HUES64 (cell line): ENCODE results near the gene EGLN1.
A peak's percentile ranks its signal among the peaks of the same experiment; 100 is the strongest.

Experiments used
- H3K27ac ChIP-seq: 2 replicates; pipeline ENCODE4 v1.7.0; 2013; ENCODE audit warnings: low read depth, low read length, inconsistent platforms
- H3K27me3 ChIP-seq: 2 replicates; pipeline ENCODE4 v1.6.1; 2013; ENCODE audit warnings: mild to moderate bottlenecking, low read length; ENCODE audit not compliant: insufficient read depth
- H3K36me3 ChIP-seq: 2 replicates; pipeline ENCODE4 v1.6.1; 2013; ENCODE audit warnings: mild to moderate bottlenecking, low read length; ENCODE audit not compliant: insufficient read depth
- H3K4me1 ChIP-seq: 2 replicates; pipeline ENCODE4 v1.6.1; 2013; ENCODE audit warnings: mild to moderate bottlenecking, low read length, moderate library complexity; ENCODE audit not compliant: insufficient read depth
- H3K4me3 ChIP-seq: 2 replicates; pipeline ENCODE4 v1.5.1; 2013; ENCODE audit warnings: mild to moderate bottlenecking, low read length, moderate library complexity
- H3K9ac ChIP-seq: 2 replicates; pipeline ENCODE4 v1.6.1; 2013; ENCODE audit warnings: mild to moderate bottlenecking, low read depth, low read length
- H3K9me3 ChIP-seq: 2 replicates; pipeline ENCODE4 v1.6.1; 2013; ENCODE audit warnings: low read depth, low read length; ENCODE audit not compliant: insufficient read depth
- WGBS: fragments of 150-250, 120-280 bp; methylation state at CpG from one replicate; pipeline ENCODE4 v1.1.7; 2013; ENCODE audit warnings: missing lambda C conversion rate; 5-methylcytosine and 5-hydroxymethylcytosine counted together

Gene EGLN1

DNA sequence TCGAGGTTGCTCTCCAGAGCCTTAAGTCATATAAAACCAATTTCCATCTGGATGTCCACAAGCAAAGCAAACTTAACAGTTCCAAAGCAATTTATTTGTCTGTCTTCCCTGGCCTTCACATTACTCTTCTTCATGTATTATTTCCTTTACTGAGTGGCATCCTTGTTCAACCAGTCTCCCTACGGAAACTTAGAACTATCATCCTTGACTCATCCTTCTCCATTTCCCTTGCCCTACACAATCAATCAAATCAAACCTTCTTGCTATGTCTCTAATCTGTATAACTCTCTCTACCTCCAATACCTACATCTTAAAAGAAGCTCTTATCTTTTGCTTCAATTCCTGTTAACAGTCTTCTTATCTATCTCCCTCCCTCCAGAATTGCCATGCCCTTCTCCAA lies 25.4 kb downstream of the EGLN1 start:
- 92% methylated on average over 2 of the region's 2 CpGs for WGBS
- H3K36me3 ChIP-seq, result no peaks in the 10 kb centered on the region
- no peaks in the 10 kb centered on the region for H3K9me3 ChIP-seq
- no peaks in the 10 kb centered on the region for H3K27me3 ChIP-seq
- H3K9ac ChIP-seq, result no peak overlapping the region
- H3K4me1 ChIP-seq, result peaks cover 10% of the 10 kb centered on the region; the same call in 1 of the 2 replicates
- H3K4me3 ChIP-seq, result no peak overlapping the region
- H3K27ac ChIP-seq, result no peak overlapping the region

DNA sequence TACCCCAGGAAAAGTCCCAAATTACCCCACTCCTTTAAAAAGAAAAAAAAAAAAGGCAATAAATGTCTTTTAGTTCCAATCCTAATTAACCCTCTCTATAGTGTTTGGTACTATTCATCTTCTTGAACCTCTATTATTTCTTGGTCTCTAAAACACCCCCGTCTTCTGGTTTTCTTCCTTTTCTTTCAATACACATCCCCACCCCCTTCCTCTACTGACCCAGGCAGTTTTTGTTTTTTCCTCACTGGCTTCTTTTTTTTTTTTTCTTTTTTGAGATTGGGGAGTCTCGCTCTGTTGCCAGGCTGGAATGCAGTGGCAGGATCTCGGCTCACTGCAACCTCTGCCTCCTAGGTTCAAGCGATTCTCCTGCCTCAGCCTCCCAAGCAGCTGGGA lies 26.1 kb downstream of the EGLN1 start:
- Histone ChIP-seq H3K9ac (no peak overlapping the region), H3K4me3 (no peak overlapping the region), H3K9me3 (no peaks in the 10 kb centered on the region), H3K27ac (no peak overlapping the region), H3K4me1 (peaks cover 10% of the 10 kb centered on the region; the same call in 1 of the 2 replicates), H3K36me3 (no peaks in the 10 kb centered on the region), H3K27me3 (no peaks in the 10 kb centered on the region)
- WGBS, result 94% methylated on average over 4 of the region's 4 CpGs

DNA sequence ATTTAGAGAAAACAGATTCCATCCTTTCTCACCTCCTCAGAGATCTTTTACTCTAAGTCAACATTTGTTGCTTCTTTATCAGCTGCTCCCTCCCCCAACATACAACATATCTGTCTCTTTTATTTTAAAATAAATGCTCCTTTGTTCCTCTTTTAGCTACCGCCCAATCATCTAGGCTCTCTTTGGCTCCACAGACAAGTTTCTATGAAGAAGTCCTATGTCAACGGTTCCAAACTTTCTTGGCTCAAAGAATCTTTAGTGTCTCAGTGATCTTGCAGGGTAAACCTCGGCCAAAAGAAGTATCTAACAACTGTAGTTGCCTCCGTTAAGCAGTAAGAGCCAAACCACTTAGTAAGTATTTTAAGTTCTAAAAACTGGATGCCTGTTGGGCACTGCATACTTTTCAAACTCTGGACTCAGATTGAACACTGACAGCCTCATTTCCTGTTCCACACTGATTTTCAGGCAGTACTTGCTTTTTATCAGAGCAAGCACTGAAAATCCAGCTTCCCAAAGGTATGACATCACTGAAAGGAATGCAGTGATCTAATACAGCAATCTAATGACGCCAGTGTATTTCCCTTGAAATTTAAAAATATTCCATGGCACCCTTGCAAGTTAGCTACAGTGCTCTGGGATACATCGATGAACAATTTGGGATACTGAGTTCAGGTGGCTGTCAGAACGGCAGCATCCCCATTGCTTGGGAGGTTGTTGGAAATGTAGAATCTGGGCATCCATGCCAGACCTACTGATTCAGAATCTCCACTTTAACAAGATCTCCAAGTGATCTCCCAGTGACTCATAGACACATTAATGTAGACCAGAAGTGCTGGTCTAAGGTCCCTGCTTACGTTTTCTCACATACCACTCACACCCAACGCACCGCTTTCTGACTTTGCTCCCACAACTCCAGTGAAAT lies 26.8 kb downstream of the EGLN1 start:
- no peaks in the 10 kb centered on the region for H3K9me3 ChIP-seq
- H3K27me3 ChIP-seq, result no peaks in the 10 kb centered on the region
- H3K4me1 ChIP-seq, result peaks cover 10% of the 10 kb centered on the region; the same call in 1 of the 2 replicates
- 80% methylated on average over 10 of the region's 10 CpGs for WGBS
- H3K27ac ChIP-seq, result 0 out of 2 replicates have a peak overlapping the region, but pooled peaks have one; percentile 3
- H3K4me3 ChIP-seq, result no peak overlapping the region
- no peak overlapping the region; the same call in 1 of the 2 replicates for H3K9ac ChIP-seq
- no peaks in the 10 kb centered on the region for H3K36me3 ChIP-seq

DNA sequence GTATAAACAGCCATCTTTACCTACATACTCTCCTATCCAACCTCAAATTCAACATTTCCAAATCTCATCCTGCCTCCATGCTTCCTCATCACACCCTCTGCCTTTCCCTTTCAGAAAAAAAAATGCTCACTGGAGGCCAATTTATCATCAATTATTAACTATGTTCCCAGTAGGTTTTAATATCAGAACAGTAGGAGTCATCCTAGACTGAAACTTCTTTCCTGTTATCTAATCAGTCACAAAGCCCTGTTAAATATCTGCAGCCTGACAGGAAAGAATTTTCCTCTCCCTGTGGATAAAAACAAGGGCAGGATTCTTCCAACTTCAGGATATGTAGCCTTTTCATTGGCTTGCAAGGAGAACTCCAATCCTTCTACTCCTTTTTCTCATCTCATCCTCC lies 28.4 kb downstream of the EGLN1 start:
- Histone ChIP-seq H3K27ac (no peak overlapping the region), H3K27me3 (no peaks in the 10 kb centered on the region), H3K9ac (no peak overlapping the region), H3K9me3 (no peaks in the 10 kb centered on the region), H3K36me3 (no peaks in the 10 kb centered on the region), H3K4me3 (no peak overlapping the region), H3K4me1 (peaks cover 10% of the 10 kb centered on the region; the same call in 1 of the 2 replicates)

DNA sequence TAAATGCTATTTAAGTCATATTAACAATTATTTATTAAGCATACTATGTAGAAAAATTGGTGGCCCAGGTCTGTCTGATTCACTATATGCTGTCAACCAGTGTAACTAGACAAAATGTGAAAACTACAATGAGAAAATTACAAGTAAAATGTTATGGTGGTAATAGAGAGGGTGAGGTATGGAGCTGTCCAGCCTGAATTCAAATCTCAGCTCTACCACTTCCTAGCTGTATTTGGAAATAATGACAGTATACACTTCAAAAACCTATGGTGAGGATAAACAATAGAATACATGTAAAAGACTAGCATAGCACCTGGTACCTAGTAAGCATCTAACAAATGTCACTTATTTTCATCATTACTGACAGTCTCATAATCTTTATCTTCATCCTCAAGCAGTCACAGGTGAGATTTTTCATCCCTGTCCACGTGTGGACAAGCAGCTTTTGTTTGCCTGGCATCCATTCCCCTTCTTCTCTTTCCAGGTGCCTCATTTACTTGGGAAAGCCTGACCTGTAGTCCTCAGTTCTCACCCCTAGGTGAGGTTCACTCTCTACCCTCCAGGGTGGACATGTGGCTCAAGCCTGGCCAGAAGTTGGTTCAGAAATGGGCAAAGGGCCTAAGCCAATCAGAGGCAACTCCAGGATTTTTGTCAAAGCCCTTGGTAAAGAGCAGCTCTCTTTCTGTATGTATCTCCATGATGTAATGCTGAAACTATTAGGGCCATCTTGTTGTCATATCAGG lies 29.5 kb downstream of the EGLN1 start:
- Histone ChIP-seq H3K36me3 (no peaks in the 10 kb centered on the region), H3K4me1 (peaks cover 10% of the 10 kb centered on the region; the same call in 1 of the 2 replicates), H3K27ac (no peak overlapping the region), H3K9ac (no peak overlapping the region), H3K4me3 (no peak overlapping the region), H3K9me3 (no peaks in the 10 kb centered on the region), H3K27me3 (no peaks in the 10 kb centered on the region)
- WGBS, result 79% methylated on average over 1 of the region's 1 CpG

DNA sequence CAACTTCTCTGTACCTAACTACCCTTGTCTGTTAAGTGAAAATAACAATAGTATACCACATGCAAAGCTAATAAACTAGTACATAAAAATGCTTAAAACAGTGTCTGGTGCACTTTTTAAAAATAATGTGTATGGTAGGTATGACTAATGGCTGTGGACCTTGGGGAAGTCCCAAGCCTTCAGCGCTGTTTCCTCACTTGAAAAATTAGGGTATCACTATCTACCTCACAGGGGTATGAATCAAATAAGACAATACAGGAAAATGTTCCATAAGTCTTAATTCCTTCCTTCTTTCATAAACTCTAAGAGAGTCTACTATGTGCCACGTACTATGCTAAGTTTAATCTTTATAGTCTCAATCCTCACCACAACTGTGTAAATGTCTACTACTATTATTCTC lies 32.0 kb downstream of the EGLN1 start:
- no peaks in the 10 kb centered on the region for H3K27me3 ChIP-seq
- H3K4me3 ChIP-seq, result no peak overlapping the region
- H3K9ac ChIP-seq, result no peak overlapping the region
- no peaks in the 10 kb centered on the region for H3K9me3 ChIP-seq
- no peak overlapping the region for H3K27ac ChIP-seq
- WGBS, result 100% methylated on average over 2 of the region's 2 CpGs
- peaks cover 4% of the 10 kb centered on the region; the same call in 1 of the 2 replicates for H3K4me1 ChIP-seq
- H3K36me3 ChIP-seq, result no peaks in the 10 kb centered on the region

DNA sequence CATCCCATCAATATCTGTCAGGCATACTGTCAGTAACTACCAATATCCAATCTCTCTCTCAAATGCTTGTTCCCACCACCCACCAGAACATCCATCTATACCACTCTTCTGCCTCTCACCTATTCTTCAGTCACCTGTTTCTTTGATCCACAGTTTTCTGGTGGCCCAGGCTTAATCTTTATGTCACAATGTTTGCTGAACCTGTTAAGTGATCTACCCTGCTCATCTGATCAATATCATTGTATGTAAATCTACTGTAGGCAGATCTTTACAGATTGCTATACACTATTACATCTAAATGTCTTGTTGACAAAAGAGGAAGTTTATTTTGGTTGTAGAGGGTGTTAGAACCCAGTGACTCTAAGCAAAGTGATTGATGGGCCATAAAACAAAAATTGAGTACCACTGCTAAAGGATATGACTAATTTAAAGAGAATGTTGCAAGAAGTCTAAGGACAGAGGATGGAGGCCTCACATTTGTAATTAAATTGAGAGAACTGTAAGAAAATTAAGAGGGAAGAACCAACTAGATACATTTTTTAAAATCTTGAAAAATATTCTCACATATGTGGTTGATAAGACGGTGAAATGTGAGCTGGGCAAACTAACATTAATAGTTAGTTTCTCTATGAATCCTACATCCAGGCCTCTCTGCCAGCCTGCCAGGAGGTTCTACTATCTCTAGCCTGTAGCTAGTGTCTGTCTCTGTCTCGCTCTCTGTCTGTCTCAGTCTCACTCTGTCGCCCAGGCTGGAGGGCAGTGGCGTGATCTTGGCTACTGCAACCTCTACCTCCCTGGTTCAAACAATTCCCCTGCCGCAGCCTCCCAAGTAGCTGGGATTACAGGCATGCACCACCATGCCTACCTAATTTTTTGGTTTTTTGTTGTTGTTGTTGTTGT lies 34.1 kb downstream of the EGLN1 start:
- no peak overlapping the region for H3K27ac ChIP-seq

DNA sequence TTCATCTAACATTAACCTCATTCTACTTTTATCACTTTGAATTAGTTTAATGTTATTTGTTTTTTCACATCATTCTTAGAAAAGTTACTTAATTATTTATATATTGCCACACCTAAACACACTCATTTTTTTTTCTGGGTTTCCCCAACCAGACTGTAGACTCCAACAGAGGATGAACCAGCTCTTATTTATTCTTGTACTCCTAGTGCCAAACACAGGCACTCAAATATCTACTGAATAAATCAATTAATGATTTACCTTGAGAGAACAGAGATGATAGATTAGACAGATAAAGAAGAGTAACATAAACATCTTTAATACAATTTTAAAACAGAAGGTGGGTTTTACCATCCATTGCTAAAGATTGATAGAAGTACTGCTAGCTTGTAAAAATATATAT lies 35.6 kb downstream of the EGLN1 start:
- Histone ChIP-seq H3K27me3 (no peaks in the 10 kb centered on the region), H3K4me1 (no peaks in the 10 kb centered on the region), H3K4me3 (no peak overlapping the region), H3K9ac (no peak overlapping the region), H3K36me3 (no peaks in the 10 kb centered on the region), H3K9me3 (no peaks in the 10 kb centered on the region), H3K27ac (no peak overlapping the region)

More for the DNA sequence above, 34.1 kb downstream of the EGLN1 start:
- no peaks in the 10 kb centered on the region for H3K9me3 ChIP-seq
- H3K4me3 ChIP-seq, result no peak overlapping the region
- H3K36me3 ChIP-seq, result no peaks in the 10 kb centered on the region
- no peaks in the 10 kb centered on the region for H3K4me1 ChIP-seq
- 90% methylated on average over 5 of the region's 5 CpGs for WGBS
- no peak overlapping the region for H3K9ac ChIP-seq
- no peaks in the 10 kb centered on the region for H3K27me3 ChIP-seq

DNA sequence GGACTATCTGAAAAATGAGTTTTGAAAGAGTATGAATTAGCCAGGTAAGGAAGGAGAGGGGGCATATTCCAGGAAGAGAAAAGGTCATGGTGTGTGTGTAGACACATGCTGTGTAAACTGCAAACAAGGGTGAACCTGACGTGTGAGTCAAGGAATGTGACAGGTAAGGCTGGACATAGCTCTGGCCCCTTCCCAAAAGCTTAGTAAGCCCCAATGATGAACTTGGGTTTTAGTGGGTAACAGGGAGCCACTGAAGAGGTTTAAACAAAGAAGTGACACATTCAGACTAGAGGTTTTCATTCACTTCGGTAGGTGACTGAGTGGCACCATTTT lies 36.7 kb downstream of the EGLN1 start:
- Histone ChIP-seq H3K4me3 (no peak overlapping the region), H3K4me1 (no peaks in the 10 kb centered on the region), H3K9me3 (no peaks in the 10 kb centered on the region), H3K27me3 (no peaks in the 10 kb centered on the region), H3K27ac (no peak overlapping the region), H3K9ac (no peak overlapping the region), H3K36me3 (no peaks in the 10 kb centered on the region)
- 92% methylated on average over 2 of the region's 2 CpGs for WGBS

DNA sequence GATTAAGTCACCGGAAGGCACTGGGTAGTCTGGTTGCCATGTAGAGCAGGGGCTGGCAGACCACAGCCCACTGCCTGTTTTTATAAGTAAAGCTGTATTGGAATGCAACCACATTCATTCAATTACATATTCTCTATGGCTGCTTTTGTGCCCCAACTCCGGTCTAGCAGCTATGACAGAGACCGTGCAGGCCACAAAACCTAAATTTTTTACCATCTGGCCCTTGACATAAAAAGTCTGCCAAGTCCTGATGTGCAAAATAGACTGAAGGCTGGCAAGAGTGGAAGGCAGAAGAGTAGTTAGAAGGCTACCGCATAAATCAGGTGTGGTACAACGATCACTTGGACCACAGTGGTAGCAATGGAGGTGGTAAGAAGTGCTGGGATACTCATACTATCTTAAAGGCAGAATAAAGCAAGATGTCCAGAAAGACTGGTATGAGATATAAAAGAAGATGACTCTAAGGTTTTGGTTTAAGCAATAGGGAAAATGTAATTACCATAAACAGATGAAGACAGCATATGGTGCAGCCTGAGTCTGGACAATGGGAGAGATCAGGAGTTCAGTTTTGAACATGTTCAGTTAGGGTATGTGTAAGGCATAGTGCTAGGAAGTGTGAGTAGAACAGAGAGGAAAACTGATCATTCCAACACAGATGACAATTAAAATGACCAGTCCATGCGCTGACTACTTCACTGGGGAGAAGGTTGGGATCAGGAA lies 37.2 kb downstream of the EGLN1 start:
- H3K27me3 ChIP-seq, result no peaks in the 10 kb centered on the region
- no peak overlapping the region for H3K27ac ChIP-seq
- 94% methylated on average over 6 of the region's 6 CpGs for WGBS
- H3K9me3 ChIP-seq, result no peaks in the 10 kb centered on the region
- no peaks in the 10 kb centered on the region for H3K36me3 ChIP-seq
- no peak overlapping the region for H3K4me3 ChIP-seq
- no peak overlapping the region for H3K9ac ChIP-seq
- no peaks in the 10 kb centered on the region for H3K4me1 ChIP-seq
